Activated naive CD4-positive, alpha-beta T cell treated with anti-CD3 and anti-CD28 coated beads, Interleukin-2, amount 50 U/mL, for 24 hours (primary cell): ENCODE results near the gene FGF6.

ENCODE experiments used
- H3K27ac Mint-ChIP-seq: one replicate; pipeline ENCODE4 v1.8.0; 2021; ENCODE audit warnings: mild to moderate bottlenecking, mixed read lengths
- H3K27me3 Mint-ChIP-seq: one replicate; pipeline ENCODE4 v1.8.0; 2021; ENCODE audit warnings: mixed read lengths
- H3K36me3 Mint-ChIP-seq: one replicate; pipeline ENCODE4 v1.8.0; 2021; ENCODE audit warnings: mixed read lengths
- H3K4me1 Mint-ChIP-seq: one replicate; pipeline ENCODE4 v1.8.0; 2021; ENCODE audit warnings: mixed read lengths
- H3K4me3 Mint-ChIP-seq: one replicate; pipeline ENCODE4 v1.8.0; 2021; ENCODE audit warnings: mild to moderate bottlenecking, mixed read lengths
- H3K9me3 Mint-ChIP-seq: one replicate; pipeline ENCODE4 v1.8.0; 2021; ENCODE audit warnings: mixed read lengths

Gene FGF6

DNA sequence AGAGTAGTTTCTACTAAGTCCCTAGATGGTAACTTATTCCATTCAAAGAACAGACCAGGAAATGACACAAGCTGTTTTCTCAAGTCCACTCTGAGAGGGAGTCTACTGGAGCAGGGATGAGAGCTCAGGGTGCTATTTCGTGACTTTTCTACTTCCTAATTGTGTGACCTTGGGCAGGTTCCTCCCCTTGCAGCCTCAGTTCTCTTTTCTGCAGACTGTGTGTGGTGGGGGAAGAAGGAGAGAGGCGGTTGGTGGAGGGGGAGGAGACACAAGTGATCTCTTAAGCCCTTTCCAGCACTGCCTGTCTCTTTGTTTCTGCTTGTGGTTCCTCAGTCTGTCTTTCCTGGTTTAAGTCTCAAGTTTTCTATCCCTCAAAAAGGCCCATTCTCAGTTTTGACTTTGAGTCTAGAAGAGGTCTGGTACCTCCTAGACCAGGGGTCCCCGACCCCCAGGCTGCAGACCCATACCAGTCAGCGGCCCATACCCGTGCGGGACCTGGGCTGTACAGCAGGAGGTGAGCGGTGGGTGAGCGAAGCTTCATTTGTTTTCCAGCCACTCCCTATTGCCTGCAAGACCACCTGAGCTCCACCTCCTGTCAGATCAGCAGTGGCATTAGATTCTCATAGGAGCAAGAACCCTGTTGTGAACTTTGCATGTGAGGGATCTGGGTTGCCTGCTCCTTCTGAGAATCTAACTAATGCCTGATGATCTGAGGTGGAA lies 10.7 kb downstream of the FGF6 start:
- no peaks in the 10 kb centered on the region for H3K9me3 Mint-ChIP-seq
- H3K36me3 Mint-ChIP-seq: no peaks in the 10 kb centered on the region
- peaks cover 10% of the 10 kb centered on the region for H3K4me1 Mint-ChIP-seq
- H3K4me3 Mint-ChIP-seq: no peak overlapping the region
- H3K27ac Mint-ChIP-seq: no peak overlapping the region
- H3K27me3 Mint-ChIP-seq: no peaks in the 10 kb centered on the region

DNA sequence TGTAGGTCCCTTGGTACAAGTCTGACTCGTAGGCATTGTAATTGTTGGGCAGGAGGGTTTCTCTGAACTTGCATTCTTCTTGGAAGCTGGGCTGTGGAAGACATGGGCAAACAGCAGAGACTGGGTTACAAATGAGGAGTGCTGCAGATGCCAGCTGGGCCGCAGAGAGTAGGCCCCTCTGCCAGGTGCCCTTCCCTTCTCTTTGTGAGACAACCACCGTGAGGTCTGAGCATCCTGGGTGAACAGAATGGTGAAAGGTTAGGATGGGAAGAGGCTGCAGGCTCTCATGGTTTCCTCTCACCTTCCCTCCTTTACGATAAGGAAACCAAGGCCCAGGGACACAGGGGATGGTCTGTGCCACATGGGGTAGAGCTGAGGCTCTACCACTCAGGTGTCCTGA lies 11.3 kb downstream of the FGF6 start:
- no peak overlapping the region for H3K27ac Mint-ChIP-seq
- no peaks in the 10 kb centered on the region for H3K9me3 Mint-ChIP-seq
- no peaks in the 10 kb centered on the region for H3K36me3 Mint-ChIP-seq
- H3K4me3 Mint-ChIP-seq: no peak overlapping the region
- no peaks in the 10 kb centered on the region for H3K27me3 Mint-ChIP-seq
- peaks cover 6% of the 10 kb centered on the region for H3K4me1 Mint-ChIP-seq

DNA sequence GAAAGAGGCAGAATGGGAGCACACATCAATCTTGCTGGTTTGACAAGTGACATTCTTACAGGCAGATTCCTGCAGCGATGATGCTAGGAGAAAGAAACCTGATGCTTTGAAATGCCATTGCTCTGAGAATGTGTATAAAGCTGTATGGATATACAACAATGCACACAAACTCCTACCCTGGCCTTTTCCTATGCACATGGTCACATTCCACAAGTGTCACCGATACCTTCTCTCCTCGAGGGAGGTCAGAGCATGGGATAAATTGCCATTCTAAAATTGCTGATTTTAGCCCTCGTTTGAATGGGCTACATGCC lies 11.9 kb downstream of the FGF6 start:
- H3K9me3 Mint-ChIP-seq: no peaks in the 10 kb centered on the region
- no peak overlapping the region for H3K27ac Mint-ChIP-seq
- H3K36me3 Mint-ChIP-seq: no peaks in the 10 kb centered on the region
- no peaks in the 10 kb centered on the region for H3K4me1 Mint-ChIP-seq
- H3K27me3 Mint-ChIP-seq: no peaks in the 10 kb centered on the region
- H3K4me3 Mint-ChIP-seq: no peak overlapping the region

DNA sequence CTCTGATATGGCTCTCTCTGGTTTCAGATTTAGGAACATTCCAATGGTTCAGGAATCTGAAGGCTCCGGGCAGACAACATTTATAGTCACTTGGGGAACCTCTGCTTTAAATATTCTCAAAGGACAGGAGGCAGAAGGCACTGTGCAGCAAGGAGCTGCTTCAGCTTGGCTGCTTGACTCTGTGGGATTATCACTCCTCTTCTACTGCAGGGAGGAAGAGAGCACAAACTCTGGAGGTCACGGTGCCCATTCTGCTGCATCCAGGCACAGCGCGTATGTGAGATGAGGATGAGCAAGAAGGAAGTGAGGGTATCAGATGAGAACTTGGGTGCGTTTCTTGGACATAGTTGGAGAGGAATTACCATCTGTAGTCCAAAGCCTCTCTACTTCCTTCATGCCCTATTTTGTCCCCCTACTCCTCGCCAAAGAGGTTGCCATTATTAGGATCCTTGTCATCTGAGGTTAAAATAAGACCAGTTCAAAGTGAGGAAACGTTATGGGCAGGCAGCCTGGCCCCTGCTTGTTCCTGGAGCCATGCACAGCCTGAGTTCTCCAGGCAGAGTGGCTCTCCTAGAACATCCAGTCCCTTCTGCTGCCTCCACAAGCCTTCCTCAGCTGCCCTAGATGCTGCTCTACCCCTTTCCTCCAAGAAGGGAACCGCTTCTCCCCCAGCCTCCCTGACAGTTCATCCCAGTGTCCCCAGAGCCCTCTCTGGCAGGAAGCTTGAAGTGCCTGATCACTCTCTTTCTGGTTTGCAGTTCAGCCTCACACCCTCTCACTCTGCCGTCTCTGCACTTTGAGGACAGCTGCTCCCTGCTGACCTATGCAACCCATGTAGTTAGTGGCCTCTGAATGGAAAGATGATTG lies 12.5 kb downstream of the FGF6 start:
- Mint-ChIP-seq H3K27me3 (no peaks in the 10 kb centered on the region), H3K4me1 (no peaks in the 10 kb centered on the region), H3K9me3 (no peaks in the 10 kb centered on the region), H3K36me3 (no peaks in the 10 kb centered on the region), H3K4me3 (no peak overlapping the region), H3K27ac (no peak overlapping the region)

DNA sequence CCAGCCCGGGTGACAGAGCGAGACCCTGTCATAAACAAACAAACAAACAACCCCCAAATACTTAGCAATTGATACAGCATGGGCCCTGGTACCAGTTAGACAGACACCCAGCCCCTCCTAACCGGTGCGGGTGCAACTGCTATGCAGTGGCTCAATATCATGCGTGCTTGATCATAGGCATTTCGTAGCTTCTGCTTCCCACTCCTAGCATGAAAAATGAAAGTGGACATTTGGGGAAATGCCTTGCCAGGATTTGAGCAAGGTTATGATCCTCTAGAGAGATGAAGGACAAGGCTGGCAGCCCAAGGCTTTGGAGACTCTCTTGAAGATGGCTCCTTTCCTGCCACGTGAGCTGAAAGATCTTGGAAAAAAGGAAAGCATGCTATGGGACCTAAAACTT lies 13.7 kb downstream of the FGF6 start:
- H3K27me3 Mint-ChIP-seq: no peaks in the 10 kb centered on the region
- H3K4me3 Mint-ChIP-seq: no peak overlapping the region
- no peaks in the 10 kb centered on the region for H3K9me3 Mint-ChIP-seq
- no peaks in the 10 kb centered on the region for H3K4me1 Mint-ChIP-seq
- H3K27ac Mint-ChIP-seq: no peak overlapping the region
- H3K36me3 Mint-ChIP-seq: no peaks in the 10 kb centered on the region

DNA sequence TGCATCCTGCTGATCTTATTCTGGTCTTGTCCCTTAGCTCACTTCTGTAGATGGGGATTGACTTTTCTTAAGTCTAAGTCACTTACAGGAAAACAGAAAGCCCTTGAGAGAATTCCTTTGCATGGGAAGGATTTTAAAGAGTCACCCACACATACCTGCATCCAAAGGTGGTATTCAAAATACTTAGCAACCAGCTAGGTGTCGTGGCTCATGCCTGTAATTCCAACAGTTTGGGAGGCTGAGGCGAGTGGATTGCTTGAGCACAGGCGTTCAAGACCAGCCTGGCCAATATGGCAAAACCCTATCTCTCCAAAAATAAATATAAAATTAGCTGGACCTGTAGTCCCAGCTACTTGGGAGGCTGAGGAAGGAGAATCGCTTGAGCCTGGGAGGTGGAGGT lies 14.2 kb downstream of the FGF6 start:
- Mint-ChIP-seq H3K27ac (no peak overlapping the region), H3K4me1 (no peaks in the 10 kb centered on the region), H3K36me3 (no peaks in the 10 kb centered on the region), H3K27me3 (no peaks in the 10 kb centered on the region), H3K4me3 (no peak overlapping the region), H3K9me3 (no peaks in the 10 kb centered on the region)

DNA sequence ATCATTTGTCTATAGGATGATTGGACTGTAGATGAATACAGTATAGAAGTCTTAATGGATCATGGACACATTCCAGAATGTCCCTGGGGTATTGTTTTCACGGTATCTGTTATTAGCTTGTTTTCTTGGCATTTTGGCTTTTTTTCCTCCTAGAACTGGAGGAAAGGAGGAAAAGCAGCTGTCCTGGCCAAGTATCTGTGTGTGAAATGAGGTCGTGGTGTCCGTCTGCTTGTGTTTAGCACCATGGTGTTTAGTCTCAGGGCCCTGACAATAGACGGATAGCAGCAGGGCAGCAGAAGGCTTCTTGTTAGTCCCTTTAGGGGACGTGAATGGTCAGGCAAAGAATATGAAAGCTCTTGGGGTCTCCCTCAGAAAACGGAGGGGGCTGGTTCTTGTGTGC lies 21.2 kb downstream of the FGF6 start:
- H3K4me1 Mint-ChIP-seq: no peaks in the 10 kb centered on the region
- no peak overlapping the region for H3K27ac Mint-ChIP-seq
- no peak overlapping the region for H3K4me3 Mint-ChIP-seq
- H3K36me3 Mint-ChIP-seq: no peaks in the 10 kb centered on the region
- no peaks in the 10 kb centered on the region for H3K27me3 Mint-ChIP-seq
- H3K9me3 Mint-ChIP-seq: no peaks in the 10 kb centered on the region

DNA sequence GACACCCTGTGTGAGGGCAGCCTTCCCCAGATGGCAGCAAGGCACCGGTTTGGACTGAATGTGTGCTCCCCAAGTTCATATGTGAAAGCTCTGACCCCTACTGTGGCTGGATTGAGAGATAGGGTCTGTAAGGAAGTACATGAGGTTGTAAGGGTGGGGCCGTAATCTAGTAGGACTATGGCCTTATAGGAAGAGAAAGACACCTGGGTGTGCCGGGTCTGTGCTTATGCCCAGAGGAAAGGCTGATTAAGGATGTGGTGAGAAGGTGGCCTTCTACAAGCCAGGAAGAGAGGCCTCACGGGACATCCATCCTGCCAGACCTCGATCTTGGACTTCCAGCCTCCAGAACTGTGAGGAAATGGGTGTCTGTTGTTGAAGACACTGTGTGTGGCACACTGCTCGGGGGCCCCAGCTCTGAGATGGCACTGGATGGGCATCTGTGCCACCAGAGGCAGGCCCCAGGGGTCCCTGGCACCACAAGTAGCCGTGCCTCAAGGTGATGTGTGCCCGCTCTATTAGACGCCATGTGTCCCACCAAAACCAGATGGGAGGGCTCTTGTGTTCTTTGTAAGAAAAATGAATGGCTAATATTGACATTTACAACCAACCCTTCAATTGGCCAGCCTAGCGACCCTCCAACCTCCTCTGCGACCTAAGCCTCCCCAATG lies 22.0 kb downstream of the FGF6 start:
- Mint-ChIP-seq H3K4me3 (no peak overlapping the region), H3K27me3 (no peaks in the 10 kb centered on the region), H3K4me1 (no peaks in the 10 kb centered on the region), H3K36me3 (no peaks in the 10 kb centered on the region), H3K27ac (no peak overlapping the region), H3K9me3 (no peaks in the 10 kb centered on the region)

DNA sequence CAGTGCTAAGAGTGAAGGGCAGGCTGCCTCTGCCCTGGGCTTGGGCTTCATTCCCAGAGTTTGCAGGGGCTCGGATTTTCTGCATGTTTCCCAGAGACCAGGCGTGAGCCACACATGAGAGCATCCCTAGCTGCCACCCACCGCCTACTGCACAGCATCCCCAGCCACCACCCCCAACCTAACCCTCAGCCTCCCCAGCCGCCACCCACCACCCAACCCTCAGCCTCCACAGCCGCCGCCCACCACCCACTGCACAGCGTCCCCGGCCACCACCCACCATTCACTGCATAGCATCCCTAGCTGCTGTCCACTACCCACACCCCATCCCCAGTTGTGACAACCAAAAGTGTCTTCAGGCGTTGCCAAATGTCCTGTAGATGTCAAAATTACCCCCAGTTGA lies 22.6 kb downstream of the FGF6 start:
- Mint-ChIP-seq H3K27ac (no peak overlapping the region), H3K9me3 (no peaks in the 10 kb centered on the region), H3K4me3 (no peak overlapping the region), H3K27me3 (no peaks in the 10 kb centered on the region), H3K4me1 (no peaks in the 10 kb centered on the region), H3K36me3 (no peaks in the 10 kb centered on the region)

DNA sequence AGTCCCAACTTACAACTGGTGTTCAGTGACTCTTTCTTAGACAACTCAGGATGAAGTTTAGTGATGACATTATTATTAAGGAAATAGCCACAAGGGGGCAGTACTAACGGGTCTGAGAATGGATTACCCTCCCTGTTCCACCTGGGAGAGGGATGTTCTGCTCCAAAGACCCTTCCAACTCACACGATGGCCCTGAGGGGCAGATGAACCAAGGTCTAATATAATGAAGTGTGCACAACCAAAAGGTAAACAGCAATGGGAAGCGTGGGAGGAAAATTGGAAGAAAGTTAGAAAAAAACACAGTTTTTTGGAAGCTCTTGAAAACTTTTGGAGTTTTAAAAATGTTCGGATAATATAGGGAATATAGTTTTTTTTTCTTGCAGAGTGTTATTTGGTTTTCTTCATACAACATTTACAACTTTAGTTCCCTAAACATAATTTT lies 24.0 kb downstream of the FGF6 start:
- Mint-ChIP-seq H3K9me3 (no peaks in the 10 kb centered on the region), H3K27me3 (no peaks in the 10 kb centered on the region), H3K27ac (no peak overlapping the region), H3K4me1 (no peaks in the 10 kb centered on the region), H3K4me3 (no peak overlapping the region), H3K36me3 (no peaks in the 10 kb centered on the region)

DNA sequence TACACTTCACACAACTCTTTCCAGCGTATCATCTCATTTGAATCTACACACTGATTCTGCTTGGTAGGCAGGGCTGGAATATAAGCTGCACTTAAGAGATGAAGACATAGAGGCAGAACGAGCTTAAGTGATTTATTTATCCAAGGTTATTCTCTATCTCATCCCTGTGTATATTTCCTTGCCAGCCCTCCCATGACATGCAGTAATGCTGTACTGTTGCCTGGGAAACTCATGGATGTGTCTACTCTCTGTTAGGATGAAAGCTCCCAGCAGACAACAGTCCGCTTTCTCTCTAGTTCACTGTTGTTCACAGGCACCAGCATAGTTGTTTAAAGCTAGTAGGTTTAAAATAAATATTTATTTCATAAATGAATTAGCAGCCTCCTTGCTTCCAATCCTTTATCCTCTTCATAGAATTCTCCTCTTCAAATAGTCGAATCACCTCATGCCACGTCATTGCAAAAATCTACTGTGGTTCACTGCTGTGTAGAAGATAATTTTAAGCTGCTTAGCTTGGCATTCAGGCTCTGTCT lies 25.4 kb downstream of the FGF6 start:
- no peak overlapping the region for H3K4me3 Mint-ChIP-seq
- H3K36me3 Mint-ChIP-seq: no peaks in the 10 kb centered on the region
- H3K4me1 Mint-ChIP-seq: peaks cover 5% of the 10 kb centered on the region
- peaks cover 5% of the 10 kb centered on the region for H3K27me3 Mint-ChIP-seq
- H3K9me3 Mint-ChIP-seq: no peaks in the 10 kb centered on the region
- no peak overlapping the region for H3K27ac Mint-ChIP-seq

DNA sequence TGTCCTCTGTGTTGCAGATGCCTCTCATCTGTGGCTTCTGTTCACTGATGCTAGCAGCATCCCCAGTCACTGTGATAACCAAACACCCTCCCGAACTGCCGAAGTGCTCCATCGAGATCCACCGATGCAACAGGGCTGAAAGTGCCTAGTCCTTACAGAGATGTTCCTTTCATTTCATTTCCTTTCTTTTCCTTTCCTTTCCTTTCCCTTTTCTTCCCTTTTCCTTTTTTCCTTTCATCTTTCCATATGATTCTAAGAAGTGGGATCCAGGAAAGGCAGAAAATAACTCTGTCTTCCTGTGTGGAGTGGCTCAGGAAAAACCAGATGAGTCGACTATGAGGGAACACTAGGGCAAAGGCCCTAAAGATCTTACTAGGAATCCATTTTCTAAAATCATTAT lies 26.7 kb downstream of the FGF6 start:
- Mint-ChIP-seq H3K27ac (no peak overlapping the region), H3K36me3 (no peaks in the 10 kb centered on the region), H3K4me3 (no peak overlapping the region), H3K4me1 (peaks cover 5% of the 10 kb centered on the region), H3K27me3 (peaks cover 5% of the 10 kb centered on the region), H3K9me3 (no peaks in the 10 kb centered on the region)

DNA sequence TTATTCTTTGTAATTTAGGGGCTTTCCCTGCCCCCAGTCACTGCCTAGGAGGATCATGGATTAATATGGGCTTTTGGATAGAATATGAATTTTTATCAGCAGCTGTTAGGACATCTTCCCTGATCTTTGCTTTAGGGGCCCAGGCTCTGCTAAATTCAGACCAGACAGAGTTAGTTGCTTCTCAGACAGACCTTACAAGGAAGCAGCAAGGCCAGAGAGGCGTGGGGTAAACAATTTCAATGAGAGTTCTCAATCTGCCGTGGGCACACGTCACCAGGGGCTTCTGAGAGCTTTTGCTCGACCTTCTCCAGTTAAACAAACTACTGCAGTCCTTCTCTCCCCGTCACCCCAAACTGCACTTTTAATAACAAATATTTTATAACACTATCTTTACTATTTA lies 27.7 kb downstream of the FGF6 start:
- no peaks in the 10 kb centered on the region for H3K36me3 Mint-ChIP-seq
- H3K27ac Mint-ChIP-seq: no peak overlapping the region
- peaks cover 5% of the 10 kb centered on the region for H3K4me1 Mint-ChIP-seq
- no peaks in the 10 kb centered on the region for H3K9me3 Mint-ChIP-seq
- H3K4me3 Mint-ChIP-seq: no peak overlapping the region
- peaks cover 6% of the 10 kb centered on the region for H3K27me3 Mint-ChIP-seq

DNA sequence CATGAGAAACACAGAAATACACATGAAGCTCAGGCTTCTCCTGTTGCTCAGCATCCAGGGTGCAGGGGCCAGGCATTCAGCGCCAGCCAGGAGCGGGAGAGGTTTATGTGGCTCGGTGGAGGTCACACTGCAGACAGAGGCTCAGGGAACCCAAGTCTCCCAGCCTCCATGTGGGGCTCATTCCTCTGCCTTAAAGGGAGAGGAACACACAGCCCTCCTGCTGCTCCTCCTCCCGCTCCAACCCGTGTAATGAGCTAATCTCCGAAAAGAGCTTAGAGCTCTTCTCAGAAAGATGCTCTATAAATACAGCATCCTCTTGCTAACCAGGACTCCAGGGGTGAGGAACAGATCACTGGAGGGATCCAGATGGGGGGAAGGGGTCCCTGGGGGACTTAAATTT lies 28.2 kb downstream of the FGF6 start:
- H3K36me3 Mint-ChIP-seq: no peaks in the 10 kb centered on the region
- peaks cover 5% of the 10 kb centered on the region for H3K4me1 Mint-ChIP-seq
- no peaks in the 10 kb centered on the region for H3K9me3 Mint-ChIP-seq
- no peak overlapping the region for H3K4me3 Mint-ChIP-seq
- H3K27ac Mint-ChIP-seq: no peak overlapping the region
- H3K27me3 Mint-ChIP-seq: peaks cover 6% of the 10 kb centered on the region

DNA sequence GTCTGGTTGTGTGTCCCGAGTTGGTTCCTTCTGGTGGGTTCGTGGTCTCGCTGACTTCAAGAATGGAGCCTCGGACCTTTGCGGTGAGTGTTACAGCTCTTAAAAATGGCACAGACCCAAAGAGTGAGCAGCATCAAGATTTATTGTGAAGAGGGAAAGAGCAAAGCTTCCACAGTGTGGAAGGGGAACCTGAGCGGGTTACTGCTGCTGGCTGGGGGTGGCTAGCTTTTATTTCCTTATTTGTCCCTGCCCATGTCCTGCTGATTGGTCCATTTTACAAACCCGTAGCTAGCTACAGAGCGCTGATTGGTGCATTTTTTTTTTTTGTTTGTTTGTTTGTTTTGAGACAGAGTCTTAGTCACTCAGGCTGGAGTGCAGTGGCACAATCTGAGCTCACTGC lies 29.3 kb downstream of the FGF6 start:
- Mint-ChIP-seq H3K27me3 (peaks cover 6% of the 10 kb centered on the region), H3K4me1 (peaks cover 5% of the 10 kb centered on the region), H3K9me3 (no peaks in the 10 kb centered on the region), H3K27ac (no peak overlapping the region), H3K36me3 (no peaks in the 10 kb centered on the region), H3K4me3 (no peak overlapping the region)

DNA sequence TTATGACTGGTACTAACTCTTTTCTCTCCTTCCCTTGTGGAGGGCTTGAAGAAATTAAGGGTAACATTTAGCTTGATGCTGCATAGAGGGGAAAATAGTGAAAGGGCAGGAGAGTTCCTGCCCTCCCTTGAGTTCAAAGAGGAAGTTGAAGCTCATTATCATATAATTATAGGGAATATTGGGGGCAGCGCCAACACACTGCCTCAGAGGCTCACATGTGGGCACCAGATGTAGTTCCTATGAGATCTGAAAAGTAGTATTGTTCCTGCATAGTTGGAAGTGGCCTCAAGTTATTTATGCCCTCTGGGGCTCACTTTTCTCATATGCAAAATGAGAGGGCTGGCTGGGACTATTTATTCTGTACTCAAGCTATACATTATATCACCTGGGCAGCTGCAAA lies 33.1 kb downstream of the FGF6 start:
- Mint-ChIP-seq H3K9me3 (no peaks in the 10 kb centered on the region), H3K27me3 (peaks cover 6% of the 10 kb centered on the region), H3K4me3 (no peak overlapping the region), H3K27ac (no peak overlapping the region), H3K36me3 (no peaks in the 10 kb centered on the region), H3K4me1 (peaks cover 5% of the 10 kb centered on the region)
